ENCODE results near the gene CD6.
A peak's percentile ranks its signal among the peaks of the same experiment; 100 is the strongest.

The CD6 gene

DNA sequence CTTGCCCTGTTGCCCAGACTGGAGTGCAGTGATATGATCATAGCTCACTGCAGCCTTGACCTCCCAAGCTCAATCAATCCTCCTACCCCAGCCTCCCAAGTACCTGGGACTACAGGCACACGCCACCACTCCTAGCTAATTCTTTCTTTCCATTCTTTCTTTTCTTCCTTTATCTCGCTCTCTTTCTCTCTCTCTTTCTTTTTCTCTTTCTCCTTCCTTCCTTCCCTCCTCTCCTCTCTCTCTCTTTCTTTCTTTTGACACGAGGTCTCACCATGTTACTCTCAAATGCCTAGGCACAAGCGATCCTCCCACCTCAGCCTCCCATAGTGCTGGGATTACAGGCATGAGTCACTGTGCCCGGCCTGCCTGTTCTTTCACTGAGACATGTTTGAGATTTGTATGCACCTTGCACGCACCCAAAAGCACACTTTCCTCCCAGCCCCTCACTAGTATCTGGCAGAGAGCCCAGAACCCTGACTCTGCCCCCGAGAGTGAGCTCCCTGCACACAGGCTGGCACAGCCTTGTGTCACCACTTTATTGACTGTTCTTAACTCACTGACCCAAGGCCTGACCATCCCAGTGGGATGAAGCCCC lies 56.8 kb downstream of the CD6 start:
- DNase-seq, result no peak

DNA sequence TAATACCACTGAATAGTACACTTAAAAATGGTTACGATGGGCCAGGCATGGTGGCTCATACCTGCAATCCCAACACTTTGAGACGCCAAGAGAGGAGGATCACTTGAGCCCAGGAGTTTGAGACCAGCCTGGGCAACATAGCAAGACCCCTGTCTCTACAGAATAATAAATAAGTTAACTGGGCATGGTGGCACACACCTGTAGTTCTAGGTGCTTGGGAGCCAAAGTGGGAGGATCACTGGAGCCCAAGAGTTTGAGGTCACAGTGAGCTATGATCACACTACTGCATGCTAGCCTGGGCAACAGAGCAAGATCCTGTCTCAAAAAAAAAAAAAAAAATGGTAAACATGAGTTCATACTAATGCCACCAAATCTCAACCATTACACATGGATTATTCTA lies 61.3 kb downstream of the CD6 start:
- DNase-seq, result no peak

DNA sequence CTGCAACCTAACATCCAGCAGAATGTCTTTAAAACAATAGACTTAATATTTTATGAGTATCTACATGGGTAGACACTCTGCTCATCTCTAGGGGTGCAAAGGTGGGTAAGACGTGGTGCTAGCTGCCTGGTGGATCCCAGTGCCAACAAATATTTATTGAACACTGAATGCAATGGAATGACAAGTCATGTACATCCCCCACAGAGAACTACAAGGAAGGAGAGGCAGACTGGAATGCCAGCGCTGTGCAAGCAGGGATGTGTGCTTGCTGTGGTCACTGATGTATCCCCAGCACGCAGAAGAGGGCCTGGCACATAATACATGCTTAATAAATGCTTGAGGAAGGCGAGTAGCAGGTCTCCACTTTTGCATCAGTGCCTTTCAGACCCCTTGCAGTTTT lies 61.9 kb downstream of the CD6 start:
- DNase-seq, result no peak

DNA sequence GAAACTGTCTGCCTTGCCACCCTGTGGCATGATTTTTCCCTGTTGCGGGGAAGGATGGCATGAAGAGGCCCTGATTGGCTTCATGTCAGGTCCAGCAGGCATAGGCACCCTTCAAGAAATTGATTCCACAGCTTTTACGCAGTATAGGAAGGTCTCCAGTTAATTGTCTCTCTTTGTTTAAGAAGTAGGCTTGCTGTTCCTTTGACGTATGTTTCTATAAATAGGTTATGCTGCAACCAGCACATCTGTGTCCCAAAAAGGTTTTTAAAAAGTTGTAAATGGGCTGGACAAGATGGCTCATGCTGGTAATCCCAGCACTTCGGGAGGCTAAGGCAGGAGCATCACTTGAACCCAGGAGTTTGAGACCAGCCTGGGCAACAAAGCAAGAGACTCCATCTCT lies 62.6 kb downstream of the CD6 start:
- DNase-seq, result no peak

DNA sequence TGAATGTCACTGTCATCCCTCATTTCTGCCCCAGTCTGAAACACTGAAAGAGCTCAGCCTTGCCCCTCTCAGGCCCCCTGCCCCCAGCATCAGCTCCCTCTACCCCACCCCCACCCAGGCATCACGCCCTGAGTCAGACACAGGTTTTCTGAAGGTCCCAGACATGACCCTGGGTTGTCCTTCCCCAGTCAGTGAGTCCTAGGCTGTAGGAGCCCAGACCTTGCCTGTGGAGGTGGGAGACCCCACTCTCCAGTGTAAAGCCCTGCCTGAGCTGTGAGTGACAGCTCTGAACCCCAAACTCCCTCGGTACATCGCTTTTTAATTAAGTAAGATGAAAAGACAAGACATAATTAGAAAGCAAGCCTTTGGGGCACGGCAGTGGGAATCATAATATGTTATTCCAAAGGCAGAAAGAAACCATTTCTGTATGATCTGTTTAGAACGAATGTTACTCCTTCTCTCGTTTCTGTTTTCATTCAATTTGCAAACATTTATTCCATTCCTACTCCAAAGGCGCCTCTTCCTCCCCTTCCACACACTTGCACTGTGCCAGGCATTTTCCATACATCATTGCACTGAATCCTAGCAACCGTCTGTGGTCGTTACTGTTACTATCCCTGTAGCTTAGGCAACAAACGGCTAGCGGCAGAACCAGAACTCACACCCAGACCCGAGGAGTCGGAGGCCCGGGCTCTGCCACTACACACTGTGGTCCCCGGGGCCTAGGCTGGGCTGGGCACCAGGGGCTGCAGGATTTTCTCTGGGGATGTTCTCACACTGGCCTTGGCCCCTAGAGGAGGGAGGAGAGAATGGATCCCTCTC lies 63.4 kb downstream of the CD6 start:
- no peak for DNase-seq

DNA sequence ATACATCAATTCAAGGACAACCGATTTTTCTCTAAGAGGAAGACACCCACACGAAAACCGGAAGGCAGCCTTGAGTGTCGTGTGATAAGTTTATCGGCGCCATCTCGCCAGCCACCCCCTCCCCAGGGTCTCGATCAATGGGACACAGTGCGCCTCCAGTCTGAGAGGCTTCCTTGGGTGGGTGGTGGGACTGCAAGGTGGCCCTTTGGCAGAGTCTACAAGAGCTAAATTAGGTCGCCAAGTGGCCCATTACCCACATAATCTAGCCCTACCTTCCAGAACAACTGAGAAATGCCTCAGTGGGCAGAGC lies 64.0 kb downstream of the CD6 start:
- no peak for DNase-seq

DNA sequence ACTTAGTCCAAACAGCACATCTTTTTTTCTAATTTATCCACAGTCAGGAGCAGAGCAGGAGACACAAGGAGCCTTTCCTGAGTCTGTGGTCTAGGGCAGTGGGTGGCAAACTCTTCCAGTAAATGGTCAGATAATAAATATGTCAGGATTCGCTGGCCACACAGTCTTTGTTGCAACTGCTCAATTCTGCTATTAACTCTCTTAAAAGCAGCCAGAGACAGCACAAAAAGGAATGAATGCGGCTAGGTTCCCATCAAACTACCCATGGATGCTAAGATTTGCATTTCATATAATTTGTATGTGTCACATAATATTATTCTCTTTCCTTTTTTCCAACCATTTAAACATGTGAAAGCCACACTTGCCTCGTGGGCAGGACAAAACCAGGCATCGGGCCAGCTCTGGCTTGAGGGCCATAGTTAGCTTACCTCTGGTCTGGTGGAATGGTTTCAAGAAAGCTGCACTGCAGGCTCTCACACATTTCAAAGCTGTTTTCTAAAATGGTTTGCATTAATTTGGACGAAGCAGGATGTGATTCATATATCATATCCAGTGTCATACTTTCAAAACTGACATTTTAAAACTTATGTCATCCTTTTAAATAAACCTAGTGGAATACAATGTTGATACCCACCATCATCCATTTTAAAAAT lies 66.1 kb downstream of the CD6 start:
- DNase-seq, result peak; percentile 75

DNA sequence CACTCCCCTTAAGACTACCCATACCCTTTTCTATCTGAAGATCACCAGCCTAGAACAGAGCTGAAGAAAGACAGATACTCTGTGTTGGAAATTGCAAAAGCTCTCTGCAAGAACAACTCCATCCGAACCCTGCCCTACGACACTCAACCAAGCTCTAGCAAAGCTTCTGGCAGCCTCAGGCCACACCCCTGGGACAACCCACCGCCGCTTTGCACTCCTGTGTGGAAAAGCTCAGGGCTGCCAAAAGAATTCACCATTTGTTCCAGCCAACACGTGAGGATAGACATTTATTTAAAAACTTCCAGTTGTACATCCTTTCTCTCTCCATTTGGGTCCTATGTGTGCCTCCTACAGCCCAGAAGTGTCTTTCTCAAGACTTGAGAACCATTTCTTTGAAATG lies 68.4 kb downstream of the CD6 start:
- DNase-seq, result no peak

DNA sequence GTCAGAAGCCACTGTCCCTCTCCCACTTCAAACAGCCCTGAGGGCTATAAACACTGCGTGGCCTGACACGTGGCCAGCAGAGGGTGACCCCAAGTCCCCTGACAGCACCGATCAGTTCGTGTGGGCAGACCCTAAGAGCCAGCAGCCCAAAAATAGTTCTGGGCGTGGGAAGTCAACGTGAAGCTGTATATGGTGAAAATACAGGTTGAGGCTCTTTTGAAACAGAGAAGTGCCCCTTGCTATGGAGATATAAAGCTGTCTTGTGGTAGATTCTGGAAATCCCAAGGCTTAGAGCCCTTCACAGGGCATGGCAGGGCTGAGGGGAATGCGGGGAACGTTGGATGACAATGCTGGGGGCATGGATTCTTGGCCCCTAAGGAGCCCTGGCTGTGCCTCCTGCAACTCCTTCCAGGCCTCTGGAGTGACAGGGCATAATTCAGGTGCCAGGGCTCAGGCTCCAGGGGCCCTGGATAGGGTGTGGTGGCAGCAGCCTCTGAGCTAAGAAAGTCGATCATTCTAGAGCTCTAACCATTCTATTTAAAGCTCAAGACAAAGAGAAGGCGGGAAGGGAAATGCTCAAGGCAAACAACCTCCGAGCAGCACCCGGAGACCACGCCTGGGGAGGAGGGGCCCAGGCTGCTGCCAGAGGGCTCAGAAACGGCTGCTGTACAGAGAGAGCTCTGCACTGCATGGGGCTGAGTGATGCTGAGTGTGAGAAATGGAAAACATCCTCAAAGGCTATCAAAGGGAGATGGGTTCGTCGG lies 70.5 kb downstream of the CD6 start:
- peak; percentile 72 for DNase-seq

DNA sequence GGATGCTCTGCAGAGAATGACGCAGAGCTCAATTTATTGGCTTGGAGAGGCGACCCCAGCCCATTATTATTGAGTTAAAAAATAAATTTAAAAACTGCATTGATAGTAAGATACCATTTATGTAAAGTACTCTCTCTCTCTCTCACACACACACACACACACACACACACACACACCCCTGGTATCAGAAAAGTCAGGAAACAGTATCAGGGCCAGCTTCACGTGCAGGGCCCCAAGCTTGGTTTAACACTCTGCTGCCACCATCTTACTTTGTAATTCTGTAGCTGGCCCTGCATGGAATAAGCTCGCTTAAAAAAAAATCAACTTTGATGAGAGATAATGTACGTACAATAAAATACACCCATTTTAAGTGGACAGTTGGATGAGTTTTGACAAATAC lies 71.1 kb downstream of the CD6 start:
- no peak for DNase-seq

DNA sequence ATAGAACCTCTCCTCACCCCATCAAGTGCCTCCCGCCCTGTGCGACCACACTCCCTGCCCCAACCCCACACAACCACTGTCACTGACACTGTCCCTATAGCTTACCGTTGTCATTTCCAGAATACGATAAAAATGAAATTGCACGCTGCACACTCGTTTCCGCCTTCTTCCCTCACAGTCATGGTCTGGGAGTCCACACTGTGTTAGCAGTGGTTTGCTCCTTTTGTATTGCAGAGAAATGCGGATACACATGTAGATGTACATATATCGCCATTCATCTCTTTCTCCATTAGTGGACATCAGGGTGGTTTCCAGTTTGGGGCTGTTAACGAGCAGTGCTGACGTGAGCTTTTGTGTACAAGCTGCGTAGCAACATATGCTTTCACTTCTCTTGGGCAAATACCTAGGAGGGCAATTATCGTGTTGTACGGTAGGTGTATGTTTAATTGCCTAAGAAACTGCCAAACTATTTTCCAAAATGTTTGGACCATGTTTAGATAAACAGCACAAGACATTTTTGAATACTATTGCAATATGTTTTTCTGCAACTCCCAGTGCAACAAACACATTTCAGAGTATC lies 71.6 kb downstream of the CD6 start:
- no peak for DNase-seq

DNA sequence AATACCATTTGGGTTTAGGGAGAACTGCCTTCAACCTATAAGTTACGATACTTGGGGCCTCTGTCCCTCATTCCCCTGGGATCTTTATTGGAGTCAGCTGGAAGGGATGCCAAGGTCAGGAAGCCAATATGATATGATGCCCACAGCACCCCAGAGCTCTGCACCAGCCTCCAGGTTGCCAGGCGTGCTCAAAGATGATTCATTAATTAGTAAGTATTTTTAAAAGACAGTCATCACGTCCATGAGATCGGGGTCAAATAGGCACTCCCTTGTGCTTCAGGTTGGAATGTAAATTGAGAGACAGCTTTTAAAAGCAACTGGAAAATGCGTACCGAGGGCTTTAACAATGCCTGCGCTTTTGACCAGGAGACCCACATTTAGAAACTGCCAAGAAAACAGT lies 73.8 kb downstream of the CD6 start:
- peak; percentile 14 for DNase-seq

DNA sequence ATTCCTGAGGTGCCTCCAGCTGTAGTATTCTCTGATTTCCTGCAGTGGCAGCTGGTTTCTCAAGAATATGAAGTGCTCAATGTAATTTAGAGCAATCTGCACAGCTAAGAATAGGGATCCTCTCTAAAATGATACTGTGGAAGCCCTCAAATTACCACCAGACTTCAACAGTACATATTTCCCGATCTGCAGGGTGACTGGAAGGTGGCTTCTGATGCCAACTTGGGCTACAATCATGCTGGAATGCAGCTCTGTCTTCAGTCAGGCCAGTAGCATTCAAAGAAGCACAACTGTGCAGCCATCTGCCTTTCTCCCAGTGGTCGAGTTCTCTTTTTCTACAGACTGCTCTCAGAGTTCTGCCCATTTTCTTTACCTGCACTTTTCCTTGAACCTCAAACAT lies 75.4 kb downstream of the CD6 start:
- DNase-seq, result no peak

DNA sequence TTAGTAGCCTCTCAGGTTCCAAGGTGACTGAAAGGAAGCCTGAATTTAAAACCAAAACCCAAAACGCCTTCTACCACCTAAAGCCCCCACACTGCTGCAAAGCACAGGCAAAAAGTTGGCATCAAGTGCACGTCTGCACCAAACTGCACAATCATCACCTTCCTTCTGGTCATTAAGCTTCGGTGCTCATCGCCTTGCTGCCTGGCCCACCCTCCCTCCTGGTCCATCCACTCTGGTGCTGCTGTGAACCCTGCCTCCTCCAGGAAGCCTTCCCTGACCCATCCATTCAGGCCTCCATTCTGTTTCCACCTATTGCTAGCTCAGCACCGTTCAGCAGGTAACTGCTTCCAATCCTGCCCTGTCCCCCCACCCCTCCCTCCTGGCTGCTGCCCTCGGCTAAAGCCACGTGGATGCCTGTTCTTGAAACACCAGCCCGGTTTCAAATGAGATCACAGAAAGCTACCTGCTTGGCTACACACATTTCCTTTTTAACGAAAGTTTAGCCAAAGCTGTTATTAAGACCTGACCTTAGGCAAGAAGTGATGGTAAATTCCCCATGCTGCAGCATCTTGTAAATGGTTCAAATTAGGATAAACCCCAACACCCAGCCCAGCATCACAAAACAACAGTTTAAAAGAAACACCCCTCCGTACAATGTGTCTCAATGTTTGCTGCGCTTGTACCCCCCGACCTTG lies 77.0 kb downstream of the CD6 start:
- DNase-seq, result no peak

DNA sequence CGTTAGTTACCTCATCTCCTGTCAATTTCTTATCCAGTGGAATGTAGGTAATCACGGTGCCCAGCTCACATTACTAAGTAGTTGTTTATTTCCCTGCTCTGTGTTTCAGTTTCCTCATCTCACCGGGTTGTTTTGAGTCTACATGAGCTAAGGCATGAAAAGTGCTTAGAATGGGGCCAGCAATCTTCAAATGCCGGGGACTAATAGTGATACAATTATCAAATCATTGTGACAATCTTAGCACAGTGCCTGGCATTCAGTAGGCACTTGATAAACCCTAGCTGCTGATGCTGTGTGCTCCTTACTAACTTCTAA lies 77.5 kb downstream of the CD6 start:
- DNase-seq, result no peak

DNA sequence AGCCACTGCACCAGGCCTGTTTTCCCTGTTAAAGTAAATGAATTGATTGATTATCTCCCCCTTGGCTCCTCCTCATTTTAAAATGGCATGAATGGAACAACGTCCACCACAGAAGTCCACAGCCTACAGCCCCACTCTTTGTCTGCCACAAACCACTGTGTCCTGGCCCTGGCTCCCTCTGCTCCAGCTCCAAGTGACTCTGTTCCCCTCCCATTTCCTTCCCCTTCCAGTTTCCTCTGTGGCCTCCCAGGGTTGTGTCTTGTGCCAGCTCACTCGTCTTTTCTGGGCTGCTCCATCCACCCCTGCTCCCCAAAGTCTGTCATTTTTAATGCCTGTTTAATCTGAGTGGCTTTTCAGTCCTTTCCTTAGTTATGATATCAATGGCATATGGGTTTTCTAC lies 78.4 kb downstream of the CD6 start:
- no peak for DNase-seq

DNA sequence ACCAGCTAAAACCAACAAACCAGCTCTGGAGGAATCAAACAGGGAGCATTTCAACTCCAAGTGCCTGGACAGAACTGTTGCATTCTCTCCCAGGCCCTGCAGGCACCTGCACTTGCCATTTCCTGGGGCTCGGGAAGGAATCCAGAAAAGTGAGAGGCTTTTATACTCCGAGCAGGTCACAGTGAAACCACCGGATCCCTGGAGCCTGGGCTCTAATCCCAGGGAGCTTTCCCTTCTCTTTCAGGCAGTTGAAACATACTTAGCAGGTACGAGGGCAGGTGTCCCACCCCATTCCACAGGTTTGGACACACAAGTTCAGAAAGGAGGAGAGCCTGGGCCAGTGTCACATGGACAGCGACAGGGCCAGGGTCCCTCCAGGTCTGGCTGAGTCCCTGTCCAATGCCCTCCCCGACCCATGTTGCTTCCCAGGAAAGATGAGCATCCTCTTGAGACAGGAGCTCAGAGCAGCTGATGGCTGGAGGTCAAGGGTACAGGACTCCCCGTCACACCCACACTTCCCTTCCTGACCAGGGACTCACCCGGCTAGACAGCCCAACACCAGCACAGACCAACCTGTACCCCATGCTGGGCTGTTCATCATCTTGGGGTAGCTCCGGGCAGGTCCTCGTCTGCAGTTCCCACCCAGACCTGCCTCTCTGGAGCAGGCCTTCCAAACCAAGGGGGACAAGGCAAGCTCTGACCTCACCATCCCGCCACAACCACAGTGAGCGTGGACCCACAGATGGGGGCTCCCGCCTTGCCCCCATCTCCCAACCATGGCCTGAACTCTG lies 80.9 kb downstream of the CD6 start:
- no peak for DNase-seq

DNA sequence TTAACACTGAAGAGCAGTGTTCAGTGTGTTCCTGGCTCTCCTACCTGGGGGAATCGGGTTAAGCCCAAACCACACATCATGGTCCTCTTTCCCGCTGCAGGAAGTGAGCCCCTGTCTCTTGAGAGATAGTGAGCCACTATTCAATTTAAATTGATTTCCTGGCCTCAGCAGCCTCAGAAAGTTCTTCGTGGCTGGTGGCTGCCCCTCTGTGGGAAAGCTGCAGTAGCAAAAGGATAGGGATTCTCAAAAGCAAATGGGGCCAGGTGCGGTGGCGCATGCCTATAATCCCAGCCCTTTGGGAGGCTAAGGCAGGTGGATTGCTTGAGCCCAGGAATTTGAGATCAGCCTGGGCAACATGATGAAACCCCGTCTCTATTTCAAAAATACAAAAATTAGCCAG lies 81.7 kb downstream of the CD6 start:
- no peak for DNase-seq

DNA sequence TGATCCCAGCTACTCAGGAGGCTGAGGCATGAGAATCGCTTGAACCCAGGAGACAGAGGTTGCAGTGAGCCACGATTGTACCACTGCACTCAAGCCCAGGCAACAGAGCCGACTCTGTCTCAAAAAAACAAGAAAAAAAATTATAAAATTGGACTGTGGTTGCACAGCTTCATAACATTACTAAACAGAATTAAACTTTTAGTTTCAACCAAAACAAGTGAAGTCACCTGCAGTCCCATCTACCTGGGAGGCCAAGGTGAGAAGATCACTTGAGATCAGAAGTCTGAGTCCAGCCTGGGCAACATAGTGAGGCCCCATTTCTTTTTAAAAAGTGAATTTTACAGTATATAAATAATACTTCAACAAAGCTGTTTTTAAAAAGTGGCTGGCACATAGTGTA lies 83.0 kb downstream of the CD6 start:
- DNase-seq, result no peak

DNA sequence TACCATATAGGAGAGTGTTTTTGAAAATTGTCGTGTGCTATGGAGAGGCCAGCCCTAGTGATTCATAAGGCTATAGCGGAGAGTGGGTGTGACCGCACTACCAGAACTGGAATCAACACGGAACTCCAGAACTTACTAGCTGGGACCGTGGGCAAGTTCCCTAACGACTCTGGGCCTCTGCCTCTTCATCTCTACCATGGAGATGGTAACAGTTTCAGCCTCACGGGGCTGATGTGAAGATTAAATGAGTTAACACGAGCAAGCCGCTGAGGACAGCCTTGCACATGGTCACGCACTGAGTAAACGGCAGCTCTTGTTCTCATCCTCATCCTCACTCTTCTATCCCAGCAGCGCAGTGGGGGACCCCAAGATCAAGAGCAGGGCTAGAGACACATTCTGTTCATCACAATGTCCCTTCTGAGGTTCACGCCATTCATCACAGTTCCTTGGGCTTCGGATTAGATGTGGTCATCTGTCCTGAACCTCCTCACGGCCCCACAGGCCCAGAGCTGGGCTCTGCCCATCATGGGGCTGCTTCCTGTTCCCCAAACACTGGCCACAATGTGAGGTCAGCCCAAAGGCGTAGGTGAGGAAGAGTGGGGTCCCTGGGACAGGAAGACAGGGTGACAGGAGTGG lies 83.6 kb downstream of the CD6 start:
- DNase-seq, result no peak

DNA sequence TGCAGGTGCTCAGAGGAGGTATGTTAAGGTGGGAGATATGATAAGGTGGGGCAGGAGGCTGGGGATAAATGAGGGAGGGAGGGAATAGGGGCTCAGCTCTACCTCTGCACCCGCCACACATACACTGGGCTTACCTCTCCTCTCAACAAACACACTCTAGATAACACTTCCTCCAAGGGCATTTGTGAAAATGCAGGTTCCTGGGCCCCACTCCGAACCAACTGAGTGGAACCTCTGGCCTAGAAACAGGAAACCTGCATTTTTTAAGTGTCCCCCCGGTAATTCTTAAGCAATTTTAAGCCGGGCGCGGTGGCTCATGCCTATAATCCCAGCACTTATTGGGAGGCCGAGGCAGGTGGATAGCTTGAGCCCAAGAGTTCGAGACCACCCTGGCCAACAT lies 84.3 kb downstream of the CD6 start:
- no peak for DNase-seq
